IMR-90 (cell line): ENCODE data around the gene TNS1. TPM values are rescaled to one million over a fixed set of nuclear protein-coding genes. Genes with fewer than 3 reads are reported as not detected.

Experiments
- ATAC-seq: fragments of 200-7000 bp; cut with Tn5 transposase; 2 replicates; pipeline ENCODE4 v1.9.1; 2020; ENCODE audit warnings: low read depth, mild to moderate bottlenecking, moderate library complexity
- BruUV-seq: library from RNA; stranded (reverse); fragments of 400-500 nt; replicated peaks from 2 replicates; lab custom pipeline; 2021; lab: Mats Ljungman, UMichigan
- CTCF ChIA-PET: fragments of 300-600 bp; formaldehyde crosslinking; extraction: SDS; loops from one replicate; lab custom pipeline; 2021; ENCODE audit warnings: antibody characterized with exemption; lab: Yijun Ruan, JAX
- POLR2A ChIA-PET: fragments of 300-600 bp; sonication (Branson Sonifier 250); formaldehyde crosslinking; loops from one replicate; lab custom pipeline; 2022; ENCODE audit warnings: antibody characterized with exemption; ENCODE audit not compliant: unreplicated experiment; lab: Charles Lee
- DNase-seq: peaks from one replicate; pipeline ENCODE4 v3.0.0; 2013
- H2AFZ ChIP-seq: replicated peaks from 2 replicates; pipeline ENCODE3; 2013; ENCODE audit warnings: low read length, mild to moderate bottlenecking; ENCODE audit not compliant: poor library complexity
- H2AK5ac ChIP-seq: 2 replicates; pipeline ENCODE4 v1.6.1; 2013; ENCODE audit warnings: low read depth, low read length, inconsistent platforms
- H2AK9ac ChIP-seq: replicated peaks from 2 replicates; pipeline ENCODE3; 2013; ENCODE audit warnings: mild to moderate bottlenecking, low read depth, low read length, moderate library complexity; ENCODE audit not compliant: poor library complexity
- H2BK120ac ChIP-seq: 2 replicates; pipeline ENCODE4 v1.6.1; 2013; ENCODE audit warnings: low read depth, low read length, inconsistent platforms
- H2BK15ac ChIP-seq: 3 replicates; pipeline ENCODE4 v1.6.1; 2013; ENCODE audit warnings: low read depth, low read length, inconsistent platforms
- H2BK20ac ChIP-seq: 2 replicates; pipeline ENCODE4 v1.6.1; 2013; ENCODE audit warnings: low read depth, mild to moderate bottlenecking, inconsistent platforms, low read length, moderate library complexity
- H2BK5ac ChIP-seq: 2 replicates; pipeline ENCODE4 v1.6.1; 2013; ENCODE audit warnings: mild to moderate bottlenecking, low read depth, low read length, inconsistent platforms; ENCODE audit not compliant: poor library complexity, severe bottlenecking
- H3K14ac ChIP-seq: replicated peaks from 2 replicates; pipeline ENCODE4 v1.6.1; 2013; ENCODE audit warnings: low read depth, low read length, inconsistent platforms
- H3K18ac ChIP-seq: 2 replicates; pipeline ENCODE4 v1.6.1; 2013; ENCODE audit warnings: low read depth, low read length, control low read depth
- H3K23ac ChIP-seq: 2 replicates; pipeline ENCODE4 v1.6.1; 2013; ENCODE audit warnings: low read depth, low read length, inconsistent platforms
- H3K27ac ChIP-seq: 2 replicates; pipeline ENCODE4 v1.5.1; 2013; ENCODE audit warnings: mild to moderate bottlenecking, control low read depth, low read length; ENCODE audit not compliant: insufficient read depth
- H3K27me3 ChIP-seq: 2 replicates; pipeline ENCODE4 v1.6.1; 2013; ENCODE audit warnings: low read length; ENCODE audit not compliant: control insufficient read depth, insufficient read depth
- H3K36me3 ChIP-seq: 2 replicates; pipeline ENCODE4 v1.6.1; 2013; ENCODE audit warnings: low read length, mixed read lengths; ENCODE audit not compliant: control insufficient read depth, insufficient read depth
- H3K4ac ChIP-seq: 2 replicates; pipeline ENCODE4 v1.6.1; 2013; ENCODE audit warnings: low read depth, low read length, inconsistent platforms
- H3K4me1 ChIP-seq: 2 replicates; pipeline ENCODE4 v1.6.1; 2013; ENCODE audit warnings: low read length, mixed read lengths; ENCODE audit not compliant: control insufficient read depth, insufficient read depth
- H3K4me2 ChIP-seq: 2 replicates; pipeline ENCODE4 v1.6.1; 2013; ENCODE audit warnings: low read depth, mild to moderate bottlenecking, control low read depth, low read length, moderate library complexity
- H3K4me3 ChIP-seq: 2 replicates; pipeline ENCODE4 v1.5.1; 2013; ENCODE audit warnings: low read depth, mild to moderate bottlenecking, control low read depth, low read length, moderate library complexity; ENCODE audit not compliant: insufficient read depth
- H3K56ac ChIP-seq: 2 replicates; pipeline ENCODE4 v1.6.1; 2013; ENCODE audit warnings: low read length, inconsistent platforms; ENCODE audit not compliant: insufficient read depth; ENCODE audit errors: extremely low read depth
- H3K79me1 ChIP-seq, 2 experiments: 2 replicates each; pipeline ENCODE4 v1.6.1; 2013; ENCODE audit warnings: low read length in 2 of 2, inconsistent platforms in 1 of 2, low read depth in 1 of 2
- H3K9ac ChIP-seq: 2 replicates; pipeline ENCODE4 v1.6.1; 2013; ENCODE audit warnings: low read depth, low read length, control low read depth
- H3K9me1 ChIP-seq: 2 replicates; pipeline ENCODE4 v1.6.1; 2013; ENCODE audit warnings: low read length, inconsistent platforms; ENCODE audit not compliant: insufficient read depth
- H3K9me3 ChIP-seq: 2 replicates; pipeline ENCODE4 v1.6.1; 2013; ENCODE audit warnings: low read length; ENCODE audit not compliant: control insufficient read depth, insufficient read depth
- H4K20me1 ChIP-seq: 2 replicates; pipeline ENCODE4 v1.6.1; 2013; ENCODE audit warnings: low read length, inconsistent platforms; ENCODE audit not compliant: insufficient read depth
- H4K5ac ChIP-seq: 2 replicates; pipeline ENCODE4 v1.6.1; 2013; ENCODE audit warnings: mild to moderate bottlenecking, low read depth, low read length, control low read depth
- H4K8ac ChIP-seq, 2 experiments: 2 replicates each; pipeline ENCODE4 v1.6.1; 2013; ENCODE audit warnings: low read depth in 2 of 2, low read length in 2 of 2, control low read depth in 1 of 2, inconsistent platforms in 1 of 2
- H4K91ac ChIP-seq: 2 replicates; pipeline ENCODE4 v1.6.1; 2013; ENCODE audit warnings: low read depth, low read length, inconsistent platforms; ENCODE audit not compliant: insufficient read depth
- CHD1 ChIP-seq: IDR thresholded peaks from 2 replicates; pipeline ENCODE4 v1.6.1; 2012; ENCODE audit warnings: low read depth, low read length, improper control_type of control experiment
- RFX5 ChIP-seq: IDR thresholded peaks from 2 replicates; pipeline ENCODE4 v1.8.0; 2012; ENCODE audit warnings: low read depth, mild to moderate bottlenecking, low read length, moderate library complexity
- WGBS, 2 experiments: methylation state at CpG; one replicate each; pipeline versions ENCODE4 v1.1.5 to v1.1.7; 2013; ENCODE audit warnings: missing lambda C conversion rate in 2 of 2; ENCODE audit not compliant: insufficient read length in 1 of 2; ENCODE audit errors: extremely low coverage in 2 of 2; 5-methylcytosine and 5-hydroxymethylcytosine counted together
- dilution Hi-C: fragments of 300-500 bp; cut with HindIII; formaldehyde crosslinking; loops from one replicate; pipeline ENCODE4 v1.14.3; 2018; ENCODE audit warnings: low sequenced_read_pairs; ENCODE audit not compliant: unreplicated experiment
- in situ Hi-C: fragments of 300-500 bp; cut with MboI; formaldehyde crosslinking; loops from 3 replicates; pipeline ENCODE4 v1.14.3; 2019; ENCODE audit warnings: low sequenced_read_pairs, inconsistent platforms, mixed read lengths
- intact Hi-C: fragments of 100-400 bp; cut with micrococcal nuclease; formaldehyde crosslinking; loops from 2 replicates; pipeline ENCODE4 v1.10.0; 2022
- polyA plus RNA-seq, 3 experiments: library from polyadenylated mRNA; depleted of rRNA; stranded (reverse); fragments of >200 nt; gene quantifications; 2 replicates each; pipeline ENCODE4 v1.2.3, GENCODE V29; 2012; ENCODE audit warnings: low replicate concordance in 1 of 3
- total RNA-seq: library from RNA; depleted of rRNA; stranded (reverse); fragments of >200 nt; gene quantifications from 2 replicates; pipeline ENCODE4 v1.2.3, GENCODE V29; 2012
- TF ChIP-seq, protein P1 (sequence below): fragments of 150-350 bp; IDR thresholded peaks from 2 replicates; pipeline ENCODE4 v1.6.1; 2016; ENCODE audit warnings: low read depth, mild to moderate bottlenecking, low read length, moderate library complexity, borderline replicate concordance

Gene TNS1
- total and polyA plus RNA-seq, 2 of the 4 experiments (the other 2 are of a cell fraction), result 41.1 to 45.2 TPM

DNA sequence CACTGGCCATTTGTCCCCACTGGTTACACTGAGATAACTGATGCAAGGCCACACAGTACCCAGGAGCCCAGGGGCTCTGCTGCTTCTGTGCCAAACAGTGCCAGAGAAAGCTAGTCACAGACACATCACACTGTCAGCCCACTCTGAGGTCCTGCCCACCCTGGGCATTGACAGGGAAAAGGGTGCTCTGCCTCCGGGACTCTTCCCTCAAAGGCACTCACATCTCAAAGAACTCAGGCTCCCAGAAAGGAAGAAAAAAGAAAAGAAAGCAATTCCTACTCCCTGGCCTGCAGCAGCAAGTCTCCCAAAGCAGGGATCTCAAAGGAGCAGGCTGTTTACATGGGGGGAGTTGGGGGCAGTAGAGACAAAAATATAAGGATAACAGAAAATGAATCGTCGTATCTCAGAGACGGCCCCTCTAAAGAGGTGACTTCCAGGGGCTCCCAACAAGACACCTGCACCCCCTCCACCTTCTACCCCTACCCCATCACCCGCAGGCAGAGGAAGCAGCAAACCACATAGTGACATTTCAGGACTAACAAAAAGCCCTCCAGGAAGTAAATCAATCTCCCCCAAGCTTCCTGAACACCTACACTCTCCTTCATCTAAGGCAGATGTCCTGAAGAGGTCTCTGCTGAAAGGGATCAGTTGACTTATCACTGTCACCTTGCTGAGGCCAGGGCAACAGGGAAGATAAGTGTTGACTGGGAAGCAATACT is 247.6 kb downstream of the TNS1 start:
- intact Hi-C loops, result loop anchor here (5.0 kb wide), 2 partner anchors 1058 to 1238 kb away; partner anchors contain the start of gene IGFBP5
- no peak overlapping the region for H2AK9ac ChIP-seq
- no peak overlapping the region for H2AFZ ChIP-seq
- H3K36me3 ChIP-seq, result no peaks in the 10 kb centered on the region
- H3K4ac ChIP-seq, result no peak overlapping the region; the same call in 1 of the 2 replicates
- H4K91ac ChIP-seq, result no peak overlapping the region; the same call in 1 of the 2 replicates
- no peak overlapping the region for H3K27ac ChIP-seq
- ChIA-PET CTCF (interaction anchor here (1.4 kb wide), 1 partner anchor 32 kb away, joined by 4 read pairs; no protein-coding TSS in a partner anchor), POLR2A (no interaction called here)
- WGBS, 2 experiments, result no CpG with 5 or more reads among the region's 5 CpGs
- no peak overlapping the region for H3K4me2 ChIP-seq
- no peaks in the 10 kb centered on the region for H4K20me1 ChIP-seq
- no peak overlapping the region for H4K5ac ChIP-seq
- no peaks in the 10 kb centered on the region for H3K9me1 ChIP-seq
- no peak overlapping the region for H2BK120ac ChIP-seq
- H3K4me3 ChIP-seq, result no peak overlapping the region
- H3K23ac ChIP-seq, result no peak overlapping the region
- no peaks in the 10 kb centered on the region for H3K9me3 ChIP-seq
- no peak overlapping the region for H3K14ac ChIP-seq
- no peak overlapping the region for H3K9ac ChIP-seq
- no peak overlapping the region for H2BK15ac ChIP-seq
- no peak overlapping the region for H2BK20ac ChIP-seq
- no TSS peak for BruUV-seq
- H3K79me1 ChIP-seq, result no peaks in the 10 kb centered on the region
- H4K8ac ChIP-seq, result 0 out of 4 replicates have a peak overlapping the region, but pooled peaks of 1 of the 2 experiments have one; percentile 51
- H3K18ac ChIP-seq, result no peak overlapping the region; the same call in 1 of the 2 replicates
- no peak overlapping the region for H3K56ac ChIP-seq
- peak overlapping the region; percentile 20; the same call in 1 of the 2 replicates for H2AK5ac ChIP-seq
- no peaks in the 10 kb centered on the region for H3K27me3 ChIP-seq
- TF ChIP-seq, protein P1, sequence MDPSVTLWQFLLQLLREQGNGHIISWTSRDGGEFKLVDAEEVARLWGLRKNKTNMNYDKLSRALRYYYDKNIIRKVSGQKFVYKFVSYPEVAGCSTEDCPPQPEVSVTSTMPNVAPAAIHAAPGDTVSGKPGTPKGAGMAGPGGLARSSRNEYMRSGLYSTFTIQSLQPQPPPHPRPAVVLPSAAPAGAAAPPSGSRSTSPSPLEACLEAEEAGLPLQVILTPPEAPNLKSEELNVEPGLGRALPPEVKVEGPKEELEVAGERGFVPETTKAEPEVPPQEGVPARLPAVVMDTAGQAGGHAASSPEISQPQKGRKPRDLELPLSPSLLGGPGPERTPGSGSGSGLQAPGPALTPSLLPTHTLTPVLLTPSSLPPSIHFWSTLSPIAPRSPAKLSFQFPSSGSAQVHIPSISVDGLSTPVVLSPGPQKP, result no peak
- TF ChIP-seq CHD1 (no peak), RFX5 (no peak)
- ATAC-seq (no peak), DNase-seq (no peak)
- no peak overlapping the region for H2BK5ac ChIP-seq
- in situ Hi-C loops, result loop anchor here (10.0 kb wide), 1 partner anchor 1240 kb away; no protein-coding TSS in a partner anchor
- dilution Hi-C loops, result no loop called here
- peaks cover 10% of the 10 kb centered on the region for H3K4me1 ChIP-seq
